ENCODE data around the gene ZNF609.

- no peak for TF ChIP-seq POLR2A (IDR thresholded peaks at IDR 0.05; ENCODE audit: low read depth, low read length)
- no peak for TF ChIP-seq POLR2AphosphoS5 (IDR thresholded peaks at IDR 0.05; ENCODE audit: low read depth, low read length)
- no peak for TF ChIP-seq TAF1 (IDR thresholded peaks at IDR 0.05; ENCODE audit: low read depth, low read length)
- no peak for TF ChIP-seq PAX5 (IDR thresholded peaks at IDR 0.05; ENCODE audit: insufficient read depth, low read length, severe bottlenecking)
- no peak for TF ChIP-seq SPI1 (IDR thresholded peaks at IDR 0.05; ENCODE audit: low read depth, low read length)
Observed at GRCh38 chr15:64502551-64502950, 42.2 kb downstream of the ZNF609 start.
